Activated CD4-positive, alpha-beta T cell treated with anti-CD3 and anti-CD28 coated beads for 36 hours (primary cell): ENCODE results near the gene GANC. TPM values are rescaled to one million over a fixed set of nuclear protein-coding genes. Genes with fewer than 3 reads are reported as not detected.

Experiments used
- ATAC-seq: fragments of 200-7000 bp; cut with Tn5 transposase; one replicate; pipeline ENCODE4 v1.10.0; 2021; ENCODE audit warnings: mild to moderate bottlenecking, moderate library complexity
- CTCF ChIA-PET: fragments of 350-600 bp; sonication (Branson Sonifier 250); formaldehyde crosslinking; loops from one replicate; lab custom pipeline; 2021; ENCODE audit warnings: antibody characterized with exemption; lab: Charles Lee
- POLR2A ChIA-PET: fragments of 350-600 bp; sonication (Branson Sonifier 250); formaldehyde crosslinking; loops from one replicate; lab custom pipeline; 2021; ENCODE audit warnings: antibody characterized with exemption, inconsistent platforms; lab: Charles Lee
- DNase-seq: peaks from one replicate; pipeline ENCODE4 v3.0.0-alpha.2; 2020
- H3K27ac Mint-ChIP-seq: one replicate; pipeline ENCODE4 v1.8.0; 2021; ENCODE audit warnings: mixed read lengths
- H3K27me3 Mint-ChIP-seq: one replicate; pipeline ENCODE4 v1.8.0; 2021; ENCODE audit warnings: mixed read lengths
- H3K36me3 Mint-ChIP-seq: one replicate; pipeline ENCODE4 v1.8.0; 2021; ENCODE audit warnings: low read depth, mixed read lengths
- H3K4me1 Mint-ChIP-seq: one replicate; pipeline ENCODE4 v1.8.0; 2021; ENCODE audit warnings: mixed read lengths
- H3K4me3 Mint-ChIP-seq: one replicate; pipeline ENCODE4 v1.8.0; 2021; ENCODE audit warnings: mild to moderate bottlenecking, moderate library complexity, mixed read lengths
- H3K9me3 Mint-ChIP-seq: one replicate; pipeline ENCODE4 v1.8.0; 2021; ENCODE audit warnings: low read depth, mixed read lengths
- intact Hi-C, 2 experiments: fragments of 100-400 bp; cut with DNase I in 1 of 2; cut with micrococcal nuclease in 1 of 2; formaldehyde crosslinking; loops; one replicate each; pipeline versions ENCODE4 v1.14.2 to v1.15.1; 2022 to 2024; cut with DNase I, micrococcal nuclease
- total RNA-seq, 2 experiments: library from RNA; stranded (reverse); gene quantifications; one replicate each; pipeline ENCODE4 v1.2.3, GENCODE V29; 2021

GANC gene
- total RNA-seq, 2 experiments from 2014 or later, result 24.5 to 24.8 TPM

- Mint-ChIP-seq H3K27me3 (no peaks in the 10 kb centered on the region), H3K9me3 (no peaks in the 10 kb centered on the region), H3K4me1 (no peaks in the 10 kb centered on the region), H3K27ac (no peak overlapping the region), H3K36me3 (no peaks in the 10 kb centered on the region), H3K4me3 (no peak overlapping the region)
- POLR2A ChIA-PET, result interaction anchor here (0.6 kb wide), 1 partner anchor 590 kb away, joined by 3 read pairs; no protein-coding TSS in a partner anchor
- no peak for DNase-seq
- no peak for ATAC-seq
- CTCF ChIA-PET, result no interaction called here
- intact Hi-C loops, result no loop called here
Observed at GRCh38 chr15:42403389-42403788, 130.4 kb downstream of the GANC start.

- ATAC-seq (no peak), DNase-seq (no peak)
- POLR2A ChIA-PET, result no interaction called here
- no peaks in the 10 kb centered on the region for H3K4me1 Mint-ChIP-seq
- no peak overlapping the region for H3K27ac Mint-ChIP-seq
- intact Hi-C loops, result no loop called here
- no peak overlapping the region for H3K4me3 Mint-ChIP-seq
- CTCF ChIA-PET, result interaction anchor here (1.3 kb wide), 1 partner anchor 73 kb away, joined by 3 read pairs; no protein-coding TSS in a partner anchor
- no peaks in the 10 kb centered on the region for H3K36me3 Mint-ChIP-seq
- no peaks in the 10 kb centered on the region for H3K9me3 Mint-ChIP-seq
- no peaks in the 10 kb centered on the region for H3K27me3 Mint-ChIP-seq
Observed at GRCh38 chr15:42404461-42405235, 131.6 kb downstream of the GANC start.

- CTCF ChIA-PET, result interaction anchor here (1.3 kb wide), 1 partner anchor 71 kb away, joined by 3 read pairs; no protein-coding TSS in a partner anchor
- Mint-ChIP-seq H3K27me3 (no peaks in the 10 kb centered on the region), H3K4me3 (no peak overlapping the region), H3K9me3 (no peaks in the 10 kb centered on the region), H3K4me1 (no peaks in the 10 kb centered on the region), H3K36me3 (no peaks in the 10 kb centered on the region), H3K27ac (no peak overlapping the region)
- POLR2A ChIA-PET, result no interaction called here
- intact Hi-C loops, result no loop called here
- ATAC-seq (no peak), DNase-seq (no peak)
Observed at GRCh38 chr15:42405863-42406482, 133.0 kb downstream of the GANC start.

Other genes starting within 250 kb of the GANC start
- not detected for gene PLA2G4D, start 178.6 kb upstream of the GANC start, total RNA-seq
- gene PLA2G4F, start 116.6 kb upstream of the GANC start, total RNA-seq, result not detected
- 10 to 100 TPM; 49.5 to 56.2 TPM for gene VPS39, start 64.9 kb upstream of the GANC start, total RNA-seq
- gene TMEM87A, start 232 bp downstream of the GANC start, total RNA-seq, result 10 to 100 TPM; 20.5 to 29.0 TPM
- gene CAPN3, start 86.3 kb downstream of the GANC start, total RNA-seq, result 1 to 10 TPM; 2.1 to 2.7 TPM
- gene ZNF106, start 217.9 kb downstream of the GANC start, total RNA-seq, result 10 to 100 TPM; 52.9 to 62.7 TPM
- 10 to 100 TPM; 45.5 to 77.5 TPM for gene SNAP23, start 222.4 kb downstream of the GANC start, total RNA-seq